Cardiac ventricle fibroblast (primary cell): ENCODE data around the gene SHROOM1. TPM values are rescaled to one million over a fixed set of nuclear protein-coding genes. Genes with fewer than 3 reads are reported as not detected.

ENCODE experiments used
- total RNA-seq: library from RNA; depleted of rRNA; stranded (reverse); fragments of >200 nt; gene quantifications from 2 replicates; pipeline ENCODE4 v1.2.3, GENCODE V29; 2015

The SHROOM1 gene, protein sequence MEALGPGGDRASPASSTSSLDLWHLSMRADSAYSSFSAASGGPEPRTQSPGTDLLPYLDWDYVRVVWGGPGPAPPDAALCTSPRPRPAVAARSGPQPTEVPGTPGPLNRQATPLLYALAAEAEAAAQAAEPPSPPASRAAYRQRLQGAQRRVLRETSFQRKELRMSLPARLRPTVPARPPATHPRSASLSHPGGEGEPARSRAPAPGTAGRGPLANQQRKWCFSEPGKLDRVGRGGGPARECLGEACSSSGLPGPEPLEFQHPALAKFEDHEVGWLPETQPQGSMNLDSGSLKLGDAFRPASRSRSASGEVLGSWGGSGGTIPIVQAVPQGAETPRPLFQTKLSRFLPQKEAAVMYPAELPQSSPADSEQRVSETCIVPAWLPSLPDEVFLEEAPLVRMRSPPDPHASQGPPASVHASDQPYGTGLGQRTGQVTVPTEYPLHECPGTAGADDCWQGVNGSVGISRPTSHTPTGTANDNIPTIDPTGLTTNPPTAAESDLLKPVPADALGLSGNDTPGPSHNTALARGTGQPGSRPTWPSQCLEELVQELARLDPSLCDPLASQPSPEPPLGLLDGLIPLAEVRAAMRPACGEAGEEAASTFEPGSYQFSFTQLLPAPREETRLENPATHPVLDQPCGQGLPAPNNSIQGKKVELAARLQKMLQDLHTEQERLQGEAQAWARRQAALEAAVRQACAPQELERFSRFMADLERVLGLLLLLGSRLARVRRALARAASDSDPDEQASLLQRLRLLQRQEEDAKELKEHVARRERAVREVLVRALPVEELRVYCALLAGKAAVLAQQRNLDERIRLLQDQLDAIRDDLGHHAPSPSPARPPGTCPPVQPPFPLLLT
- total RNA-seq, result 6.2 and 8.9 TPM in 2 replicates

GRCh38 chr5:132830436-132831094 lies at the start of gene SHROOM1:
Gene SHROOM1, minus strand, starts transcription at chr5:132830647. Its CDS starts 4,507 bp downstream, at chr5:132826140.

DNA sequence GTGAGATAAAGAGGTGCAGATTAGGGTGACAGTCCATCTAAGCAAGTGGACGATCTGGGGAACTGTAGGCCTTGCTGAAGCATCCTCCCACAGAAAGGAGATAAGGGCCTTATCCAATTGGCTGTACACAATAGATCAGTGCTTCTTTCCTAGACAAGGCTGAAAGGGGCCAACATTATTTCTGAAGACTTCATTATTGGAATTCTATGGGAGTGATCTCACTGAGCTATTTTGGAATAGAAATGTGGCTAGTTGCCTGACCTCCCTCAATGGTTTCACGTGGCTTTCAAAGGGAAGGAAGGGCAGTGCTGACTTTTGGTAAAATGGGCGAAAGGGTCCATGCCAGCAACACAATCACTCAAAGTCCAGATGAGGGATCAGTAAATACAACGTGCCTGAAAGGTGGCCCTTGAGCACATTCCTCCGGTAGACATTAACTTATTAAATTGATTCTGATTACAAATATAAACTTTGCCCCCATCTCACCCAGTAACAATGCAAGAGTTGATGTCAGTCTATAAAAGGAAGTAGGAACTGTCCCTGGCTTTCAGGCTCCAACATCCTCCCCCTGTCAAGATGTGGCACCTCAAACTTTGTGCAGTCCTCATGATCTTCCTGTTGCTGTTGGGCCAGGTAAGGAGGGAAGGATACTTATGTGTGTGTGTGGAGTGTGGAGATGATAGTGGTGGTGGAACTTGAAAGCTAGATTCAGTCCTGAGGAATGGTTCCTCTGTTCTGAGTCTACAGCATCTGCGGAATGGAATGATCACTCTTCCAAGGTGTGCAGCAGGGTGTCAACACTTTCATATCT lies 42.9 kb upstream of the SHROOM1 start, which contains the start of gene LEAP2:
LEAP2 (plus strand) TSS at position 550 of the 811 bp plus-strand sequence; CDS start at position 577, 27 bp downstream.

GRCh38 chr5:132866342-132867045 lies 36.0 kb upstream of the SHROOM1 start, which contains the start of the genes GDF9 and UQCRQ:
Gene GDF9, minus strand, starts transcription at chr5:132866469. Its CDS starts 1,936 bp downstream, at chr5:132864533.
Gene UQCRQ, plus strand, starts transcription at chr5:132866642. Its CDS starts 240 bp downstream, at chr5:132866882.

DNA sequence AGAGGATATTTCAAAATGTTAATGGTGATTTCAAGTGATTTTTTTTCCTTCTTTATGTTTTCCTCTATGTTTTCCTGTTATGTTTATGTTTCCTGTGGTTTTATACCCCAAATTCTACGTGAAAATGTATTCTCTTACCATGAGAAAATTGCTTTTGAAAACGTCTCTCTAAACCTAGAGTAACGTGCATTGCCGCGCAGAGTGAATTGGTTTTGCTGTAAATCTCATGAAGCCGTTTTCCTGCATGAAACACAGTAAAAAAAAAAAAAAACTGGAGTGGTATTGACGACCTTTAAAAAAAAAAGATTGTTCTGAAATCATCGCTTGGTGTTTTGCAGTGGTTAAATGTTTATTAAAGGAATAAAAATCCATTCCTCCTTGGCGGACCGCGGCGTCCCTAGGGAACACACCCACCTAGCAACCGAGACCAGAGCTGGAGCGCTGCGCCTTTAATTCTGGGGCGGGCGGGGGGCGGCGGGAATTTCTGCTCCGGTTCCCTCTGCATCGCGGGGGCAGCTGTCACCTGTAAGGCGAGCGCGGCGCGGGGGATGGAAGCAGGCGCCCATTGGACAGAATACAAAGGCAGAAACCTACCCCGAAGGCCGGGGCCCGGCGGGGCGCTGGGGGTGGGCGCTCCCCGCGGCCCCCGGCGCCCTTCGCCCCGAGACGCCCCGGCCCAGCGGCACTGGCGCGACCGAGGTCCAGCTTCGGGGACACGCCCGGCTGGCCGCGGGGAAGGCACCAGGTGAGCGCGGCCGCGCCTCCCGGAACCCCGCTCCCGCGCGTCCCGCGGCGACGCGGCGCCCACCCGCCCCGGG lies 17.5 kb downstream of the SHROOM1 start, which contains the start of gene SOWAHA:
SOWAHA (plus strand) TSS at position 522 of the 818 bp plus-strand sequence. CDS start 320 bp downstream, outside the sequence.

DNA sequence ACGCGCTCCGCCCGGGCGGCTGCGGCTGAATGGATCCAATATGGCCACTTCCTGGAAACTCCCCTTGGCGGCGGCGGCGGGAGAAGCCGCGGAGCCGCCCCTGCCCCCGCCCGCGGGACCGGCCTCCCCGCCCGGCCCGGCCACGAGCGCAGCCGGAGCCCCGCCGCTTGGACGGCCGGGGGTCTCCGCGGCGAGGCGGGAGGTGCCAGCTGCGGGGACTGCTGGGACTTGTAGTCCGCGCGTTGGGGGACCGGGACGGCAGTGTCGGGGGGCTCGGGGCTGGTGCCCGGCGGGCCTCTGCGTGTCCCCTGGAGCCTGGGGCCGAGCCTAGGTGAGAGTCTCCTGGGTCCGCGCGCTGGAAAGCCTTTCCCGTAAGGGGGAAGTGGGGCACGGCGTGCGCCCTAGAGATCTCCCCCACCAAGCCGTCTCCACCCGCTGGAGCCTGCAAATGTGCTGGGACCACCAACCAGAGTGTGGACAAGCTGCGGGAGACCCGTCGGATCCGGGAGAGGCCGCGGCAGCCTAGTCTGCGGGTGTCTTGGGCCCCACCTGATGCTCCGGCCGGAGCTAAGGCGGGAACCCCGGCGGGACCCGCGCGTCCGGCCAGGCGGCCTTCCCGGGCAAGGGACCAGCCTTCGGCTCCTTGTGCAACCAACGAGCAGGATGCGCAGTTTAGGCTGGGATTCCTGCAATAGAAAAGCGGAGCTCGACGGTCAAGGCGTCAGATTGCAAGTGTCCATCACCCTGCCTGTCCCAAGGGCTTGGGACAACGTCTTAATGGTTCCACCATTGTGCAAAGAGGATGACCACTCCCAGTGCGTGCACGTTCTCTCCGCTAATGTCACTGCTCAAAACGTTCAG lies 53.0 kb downstream of the SHROOM1 start, which contains the start of gene SEPTIN8:
SEPTIN8 (minus strand) TSS at position 31 of the 861 bp plus-strand sequence. CDS start 102 bp downstream, outside the sequence.

Other genes starting within 250 kb of the SHROOM1 start
- not detected in 2 replicates for gene IL13, start 172.5 kb downstream of the SHROOM1 start, total RNA-seq
- not detected in 2 replicates for gene IL4, start 156.7 kb downstream of the SHROOM1 start, total RNA-seq
- 3.9 and 4.6 TPM in 2 replicates for gene KIF3A, start 93.1 kb downstream of the SHROOM1 start, total RNA-seq
- not detected in 2 replicates for gene CCNI2, start 83.2 kb downstream of the SHROOM1 start, total RNA-seq
- gene SEPTIN8, start 53.4 kb downstream of the SHROOM1 start, total RNA-seq, result 24.6 and 34.2 TPM in 2 replicates
- not detected in 2 replicates for gene SOWAHA, start 17.3 kb downstream of the SHROOM1 start, total RNA-seq
- 0.20 TPM in 1 of 2 replicates, not detected in the other for gene GDF9, start 35.8 kb upstream of the SHROOM1 start, total RNA-seq
- 137 and 161 TPM in 2 replicates for gene UQCRQ, start 36.0 kb upstream of the SHROOM1 start, total RNA-seq
- gene LEAP2, start 43.0 kb upstream of the SHROOM1 start, total RNA-seq, result 0.10 and 0.37 TPM in 2 replicates
- 44.3 and 49.5 TPM in 2 replicates for gene AFF4, start 133.0 kb upstream of the SHROOM1 start, total RNA-seq
- 6.7 and 8.3 TPM in 2 replicates for gene ZCCHC10, start 195.9 kb upstream of the SHROOM1 start, total RNA-seq
- 52.5 and 67.2 TPM in 2 replicates for gene HSPA4, start 221.4 kb upstream of the SHROOM1 start, total RNA-seq